GM12801 (cell line): ENCODE measurements around the gene LGALS1.

Experiments used
- CTCF ChIP-seq: IDR thresholded peaks from one replicate; pipeline ENCODE4 v1.5.1; 2011; ENCODE audit warnings: control low read depth; ENCODE audit not compliant: insufficient read length; ENCODE audit errors: extremely low read depth

LGALS1 gene

GRCh38 chr22:37634417-37634924 lies 41.0 kb upstream of the LGALS1 start:
- TF ChIP-seq CTCF: no peak

- TF ChIP-seq CTCF: no peak
Observed at GRCh38 chr22:37635157-37635556, 40.3 kb upstream of the LGALS1 start.

- TF ChIP-seq CTCF: no peak
Observed at GRCh38 chr22:37636186-37636948, 39.1 kb upstream of the LGALS1 start.

- no peak for TF ChIP-seq CTCF
Observed at GRCh38 chr22:37636949-37637273, 38.5 kb upstream of the LGALS1 start.

- TF ChIP-seq CTCF: no peak
Observed at GRCh38 chr22:37638391-37639069, 36.9 kb upstream of the LGALS1 start.

GRCh38 chr22:37639070-37639760 lies 36.2 kb upstream of the LGALS1 start, which contains the start of gene SH3BP1:
TSS of gene SH3BP1 (plus strand) at chr22:37639669. CDS start at chr22:37639788, 119 bp downstream.
- TF ChIP-seq CTCF: no peak
